ENCODE data around the gene CNGA2. TPM values are rescaled to one million over a fixed set of nuclear protein-coding genes. Genes with fewer than 3 reads are reported as not detected.
A peak's percentile ranks its signal among the peaks of the same experiment; 100 is the strongest.

CNGA2 gene
- total RNA-seq, 2 experiments from 2014 or later = not detected

DNA sequence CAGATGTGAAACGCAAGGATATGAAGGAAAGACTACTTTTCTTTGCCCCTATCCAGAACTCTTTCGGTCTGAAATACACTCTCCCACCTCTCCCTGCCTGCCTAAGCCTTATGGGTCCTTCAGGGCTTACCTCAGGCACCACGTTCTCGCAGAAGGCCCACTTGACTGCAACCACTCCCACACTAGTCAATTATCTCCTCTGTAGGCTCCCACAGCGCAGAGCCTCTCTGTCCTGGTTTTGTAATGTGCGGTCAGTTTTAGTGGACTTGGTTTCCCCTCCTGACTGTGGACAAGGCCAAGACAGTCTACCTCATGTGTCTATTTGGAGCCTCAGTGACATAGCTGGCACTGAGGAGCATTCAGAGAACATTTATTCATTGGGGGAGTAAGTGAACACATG lies 11.1 kb downstream of the CNGA2 start:
- Mint-ChIP-seq H3K4me1 (no peaks in the 10 kb centered on the region), H3K27me3 (no peaks in the 10 kb centered on the region), H3K9me3 (no peaks in the 10 kb centered on the region), H3K4me3 (no peak overlapping the region), H3K27ac (no peak overlapping the region), H3K36me3 (ENCODE audit: low read depth) (no peaks in the 10 kb centered on the region)
- CTCF ChIA-PET = no interaction called here
- POLR2A ChIA-PET = no interaction called here
- no peak for DNase-seq

DNA sequence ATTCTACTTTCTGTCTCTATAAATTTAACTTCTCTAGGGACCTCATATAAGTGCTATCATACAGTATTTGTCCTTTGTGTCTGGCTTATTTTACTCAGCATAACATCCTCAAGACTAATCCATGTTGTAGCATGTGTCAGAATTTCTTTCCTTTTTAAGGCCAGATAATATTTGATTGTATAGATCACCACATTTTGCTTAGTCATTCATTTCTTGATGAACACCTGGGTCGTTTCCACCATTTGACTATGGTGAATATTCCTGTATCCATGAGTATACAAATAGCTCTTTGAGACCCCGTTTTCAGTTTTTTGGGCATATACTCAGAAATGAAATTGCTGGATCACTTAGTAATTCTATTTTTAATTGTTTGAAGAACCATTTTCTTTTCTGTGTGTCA lies 12.0 kb downstream of the CNGA2 start:
- no peaks in the 10 kb centered on the region for H3K36me3 Mint-ChIP-seq (ENCODE audit: low read depth)
- no peak overlapping the region for H3K4me3 Mint-ChIP-seq
- no peaks in the 10 kb centered on the region for H3K27me3 Mint-ChIP-seq
- no peak overlapping the region for H3K27ac Mint-ChIP-seq
- H3K4me1 Mint-ChIP-seq = no peaks in the 10 kb centered on the region
- DNase-seq = no peak
- ChIA-PET CTCF (no interaction called here), POLR2A (no interaction called here)
- no peaks in the 10 kb centered on the region for H3K9me3 Mint-ChIP-seq

DNA sequence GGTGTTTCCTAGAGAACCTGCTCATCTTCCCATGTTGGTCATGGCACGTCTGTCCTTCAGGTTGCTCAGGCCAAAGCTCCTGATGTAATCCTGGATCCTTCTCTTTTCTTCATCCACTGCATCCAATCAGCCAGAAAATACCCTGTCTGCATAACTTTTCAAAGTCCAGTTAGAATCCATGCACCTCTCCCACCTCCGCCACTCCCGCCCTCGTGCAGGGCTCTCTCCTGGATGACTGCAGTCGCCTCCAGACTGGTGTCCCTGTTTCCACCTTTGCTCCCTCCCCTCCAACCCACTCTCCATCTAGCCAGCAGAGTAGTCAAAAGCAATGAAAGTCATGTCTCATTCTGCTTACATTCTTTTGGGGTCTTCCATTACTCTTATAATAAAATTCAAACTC lies 16.0 kb downstream of the CNGA2 start:
- Mint-ChIP-seq H3K4me3 (no peak overlapping the region), H3K27ac (no peak overlapping the region), H3K9me3 (no peaks in the 10 kb centered on the region), H3K4me1 (no peaks in the 10 kb centered on the region), H3K27me3 (no peaks in the 10 kb centered on the region), H3K36me3 (ENCODE audit: low read depth) (no peaks in the 10 kb centered on the region)
- CTCF ChIA-PET = interaction anchor here (0.7 kb wide), 1 partner anchor 695 kb away, joined by 3 read pairs; no protein-coding TSS in a partner anchor
- DNase-seq = no peak
- POLR2A ChIA-PET = no interaction called here

GRCh38 chrX:151752847-151753246 lies 18.3 kb downstream of the CNGA2 start:
- ChIA-PET POLR2A (no interaction called here), CTCF (interaction anchor here (1.1 to 1.6 kb wide), 2 partner anchors 17 to 880 kb away, joined by 3 to 5 read pairs; no protein-coding TSS in a partner anchor)
- DNase-seq = no peak
- no peak overlapping the region for H3K27ac Mint-ChIP-seq
- no peaks in the 10 kb centered on the region for H3K27me3 Mint-ChIP-seq
- H3K36me3 Mint-ChIP-seq (ENCODE audit: low read depth) = no peaks in the 10 kb centered on the region
- H3K9me3 Mint-ChIP-seq = no peaks in the 10 kb centered on the region
- no peak overlapping the region for H3K4me3 Mint-ChIP-seq
- no peaks in the 10 kb centered on the region for H3K4me1 Mint-ChIP-seq

DNA sequence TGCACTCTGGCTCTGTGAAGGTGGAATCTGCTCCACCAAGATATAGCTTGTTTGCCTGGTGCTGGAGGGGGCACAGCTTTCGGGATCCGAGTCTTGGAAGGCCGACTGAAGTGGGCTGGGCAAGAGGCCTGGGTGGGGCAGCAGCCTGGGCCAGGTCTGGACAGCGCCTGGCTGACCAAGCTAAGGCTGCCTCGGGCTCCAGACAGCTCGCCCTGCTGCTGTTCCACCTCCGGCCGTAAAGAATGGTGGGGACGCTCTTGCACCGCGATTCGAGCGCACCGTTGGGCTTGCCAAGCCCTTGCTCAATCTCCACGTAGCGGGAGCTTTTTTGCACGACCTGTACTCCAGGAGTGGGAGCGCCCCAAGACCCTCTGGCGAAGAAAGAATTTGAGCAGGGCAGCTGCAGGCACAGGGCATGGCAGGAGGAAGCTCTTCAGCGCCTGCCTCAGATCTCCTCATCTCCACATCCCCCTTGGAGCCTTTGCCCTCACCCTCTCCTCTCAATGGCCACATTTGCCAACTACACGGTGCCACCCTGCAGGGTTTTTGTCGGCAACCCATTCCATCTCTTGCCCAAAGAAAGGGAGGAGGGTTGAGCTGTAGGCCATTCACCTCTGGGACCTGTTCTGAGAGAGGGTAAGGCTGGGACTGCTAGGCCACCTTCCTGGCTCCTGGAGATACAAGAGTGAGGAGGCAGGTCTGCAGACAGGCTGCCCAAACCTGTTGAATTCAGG lies 18.9 kb downstream of the CNGA2 start:
- no peaks in the 10 kb centered on the region for H3K9me3 Mint-ChIP-seq
- H3K4me3 Mint-ChIP-seq = no peak overlapping the region
- H3K27me3 Mint-ChIP-seq = no peaks in the 10 kb centered on the region
- no peaks in the 10 kb centered on the region for H3K36me3 Mint-ChIP-seq (ENCODE audit: low read depth)
- ChIA-PET POLR2A (no interaction called here), CTCF (interaction anchor here (1.1 to 1.6 kb wide), 2 partner anchors 18 to 879 kb away, joined by 3 to 5 read pairs; no protein-coding TSS in a partner anchor)
- peak; percentile 16 for DNase-seq
- H3K4me1 Mint-ChIP-seq = no peaks in the 10 kb centered on the region
- H3K27ac Mint-ChIP-seq = no peak overlapping the region

DNA sequence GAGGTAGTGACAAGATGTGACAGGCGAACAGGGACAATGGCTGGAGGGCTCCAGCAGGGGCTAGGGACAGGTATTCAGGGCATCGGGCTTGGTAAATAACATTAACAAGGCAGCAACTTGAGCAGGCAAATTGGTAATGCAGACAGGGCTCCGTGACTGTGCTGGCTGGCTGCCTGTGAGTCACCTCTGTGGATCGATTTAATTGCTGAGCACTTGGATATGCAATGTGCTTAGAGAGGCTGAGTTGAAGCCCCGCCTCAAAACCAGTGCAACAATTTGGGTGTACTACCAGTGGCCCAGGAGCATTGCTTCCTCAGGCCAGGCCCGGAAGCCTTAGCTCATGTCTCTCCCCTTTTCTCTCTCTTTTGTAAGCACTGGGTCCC lies 19.5 kb downstream of the CNGA2 start:
- no peaks in the 10 kb centered on the region for H3K9me3 Mint-ChIP-seq
- H3K4me3 Mint-ChIP-seq = no peak overlapping the region
- H3K27ac Mint-ChIP-seq = no peak overlapping the region
- ChIA-PET CTCF (interaction anchor here (1.1 to 1.6 kb wide), 2 partner anchors 18 to 879 kb away, joined by 3 to 5 read pairs; no protein-coding TSS in a partner anchor), POLR2A (no interaction called here)
- no peak for DNase-seq
- no peaks in the 10 kb centered on the region for H3K27me3 Mint-ChIP-seq
- no peaks in the 10 kb centered on the region for H3K4me1 Mint-ChIP-seq
- no peaks in the 10 kb centered on the region for H3K36me3 Mint-ChIP-seq (ENCODE audit: low read depth)

DNA sequence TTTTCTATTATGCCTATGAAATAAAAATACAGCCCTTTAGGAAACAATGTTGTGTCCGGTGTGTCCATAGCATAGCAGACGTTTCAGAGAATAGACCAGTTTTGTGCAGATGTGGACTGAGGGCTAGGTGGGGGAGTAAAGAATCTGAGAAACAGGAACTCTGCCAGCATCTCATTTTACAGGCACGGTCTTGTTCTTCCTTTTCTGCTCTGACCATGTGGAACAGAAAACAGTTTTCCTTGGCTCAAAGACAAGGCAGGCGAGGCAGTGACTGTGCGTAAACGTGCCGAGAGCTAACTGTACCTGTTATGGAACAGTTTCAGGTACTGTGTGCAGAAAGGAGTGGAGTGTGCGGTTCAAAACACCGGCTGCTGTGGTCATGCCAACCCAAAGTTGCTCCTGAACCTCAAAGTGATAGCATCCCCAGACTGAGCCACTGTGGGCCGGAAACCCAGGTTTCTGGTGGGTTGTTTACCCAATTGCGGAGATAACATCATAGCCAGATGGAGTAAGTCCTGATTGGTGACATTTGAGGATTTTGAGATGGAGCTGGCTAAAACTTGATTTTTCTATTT lies 20.2 kb downstream of the CNGA2 start:
- H3K9me3 Mint-ChIP-seq = no peaks in the 10 kb centered on the region
- H3K27me3 Mint-ChIP-seq = no peaks in the 10 kb centered on the region
- H3K36me3 Mint-ChIP-seq (ENCODE audit: low read depth) = no peaks in the 10 kb centered on the region
- no peak overlapping the region for H3K27ac Mint-ChIP-seq
- ChIA-PET POLR2A (no interaction called here), CTCF (no interaction called here)
- no peak for DNase-seq
- H3K4me3 Mint-ChIP-seq = no peak overlapping the region
- H3K4me1 Mint-ChIP-seq = no peaks in the 10 kb centered on the region

DNA sequence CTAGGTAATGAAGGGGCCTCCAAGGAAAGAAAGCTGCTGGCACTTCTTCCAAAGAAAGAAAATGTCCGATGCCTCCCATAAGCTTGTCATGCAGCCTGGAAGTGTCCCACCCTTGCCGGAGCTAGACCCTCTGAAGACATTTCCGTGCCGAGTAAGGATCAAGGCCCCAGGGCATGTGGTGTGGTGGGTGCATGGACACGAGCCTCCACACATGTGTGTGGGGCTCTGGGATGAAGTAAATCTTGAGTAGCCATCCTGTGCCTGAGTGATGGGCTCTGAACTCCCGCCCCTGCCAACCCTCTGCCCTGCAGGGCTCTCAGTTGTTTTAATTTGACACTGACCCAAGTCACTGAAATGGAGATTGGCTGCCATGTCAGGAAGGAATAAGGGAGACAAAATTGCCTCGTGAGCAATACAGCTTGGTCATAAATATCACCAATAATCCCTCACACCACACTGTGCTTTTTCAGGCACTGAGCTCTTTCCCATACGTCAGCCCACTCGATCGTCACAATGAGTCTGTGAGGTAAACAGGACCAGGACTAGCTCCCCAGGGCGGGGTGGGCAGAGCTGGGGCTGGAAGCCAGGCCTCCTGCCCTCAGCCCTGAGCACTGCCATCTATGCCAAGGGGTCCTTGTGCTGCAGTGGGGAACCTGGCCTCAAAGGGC lies 24.6 kb downstream of the CNGA2 start:
- Mint-ChIP-seq H3K4me3 (no peak overlapping the region), H3K36me3 (ENCODE audit: low read depth) (no peaks in the 10 kb centered on the region), H3K9me3 (no peaks in the 10 kb centered on the region), H3K4me1 (no peaks in the 10 kb centered on the region), H3K27ac (no peak overlapping the region), H3K27me3 (no peaks in the 10 kb centered on the region)
- ChIA-PET POLR2A (no interaction called here), CTCF (no interaction called here)
- no peak for DNase-seq

GRCh38 chrX:151762802-151763201 lies 28.3 kb downstream of the CNGA2 start:
- H3K4me3 Mint-ChIP-seq = no peak overlapping the region
- H3K4me1 Mint-ChIP-seq = no peaks in the 10 kb centered on the region
- no peaks in the 10 kb centered on the region for H3K36me3 Mint-ChIP-seq (ENCODE audit: low read depth)
- no peaks in the 10 kb centered on the region for H3K27me3 Mint-ChIP-seq
- no peak for DNase-seq
- ChIA-PET POLR2A (no interaction called here), CTCF (no interaction called here)
- no peak overlapping the region for H3K27ac Mint-ChIP-seq
- no peaks in the 10 kb centered on the region for H3K9me3 Mint-ChIP-seq

GRCh38 chrX:151763711-151764110 lies 29.2 kb downstream of the CNGA2 start:
- ChIA-PET POLR2A (no interaction called here), CTCF (no interaction called here)
- Mint-ChIP-seq H3K9me3 (no peaks in the 10 kb centered on the region), H3K27me3 (no peaks in the 10 kb centered on the region), H3K36me3 (ENCODE audit: low read depth) (no peaks in the 10 kb centered on the region), H3K4me1 (no peaks in the 10 kb centered on the region), H3K4me3 (no peak overlapping the region), H3K27ac (no peak overlapping the region)
- DNase-seq = no peak

DNA sequence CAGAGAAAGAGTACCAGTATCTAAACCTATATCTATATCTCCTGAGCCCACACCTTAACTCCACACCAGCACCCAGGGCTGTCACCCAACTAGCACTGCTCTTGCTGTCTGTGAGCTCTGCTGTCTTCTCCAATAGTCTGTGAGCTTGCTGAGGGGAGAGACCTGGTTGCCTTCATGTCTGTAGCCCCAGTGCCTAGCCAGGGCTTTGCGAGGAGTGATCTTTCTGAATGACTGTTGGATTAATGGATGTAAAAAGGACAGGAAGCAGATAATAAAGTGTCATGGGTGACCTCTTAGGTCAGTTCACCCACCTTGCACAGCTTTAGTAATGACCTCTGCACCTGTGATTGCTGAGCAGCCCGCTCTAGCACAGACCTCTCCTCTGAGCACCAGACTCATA lies 30.5 kb downstream of the CNGA2 start:
- H3K27ac Mint-ChIP-seq = no peak overlapping the region
- H3K9me3 Mint-ChIP-seq = no peaks in the 10 kb centered on the region
- H3K4me3 Mint-ChIP-seq = no peak overlapping the region
- no peaks in the 10 kb centered on the region for H3K4me1 Mint-ChIP-seq
- ChIA-PET CTCF (no interaction called here), POLR2A (no interaction called here)
- H3K27me3 Mint-ChIP-seq = no peaks in the 10 kb centered on the region
- no peaks in the 10 kb centered on the region for H3K36me3 Mint-ChIP-seq (ENCODE audit: low read depth)
- no peak for DNase-seq

DNA sequence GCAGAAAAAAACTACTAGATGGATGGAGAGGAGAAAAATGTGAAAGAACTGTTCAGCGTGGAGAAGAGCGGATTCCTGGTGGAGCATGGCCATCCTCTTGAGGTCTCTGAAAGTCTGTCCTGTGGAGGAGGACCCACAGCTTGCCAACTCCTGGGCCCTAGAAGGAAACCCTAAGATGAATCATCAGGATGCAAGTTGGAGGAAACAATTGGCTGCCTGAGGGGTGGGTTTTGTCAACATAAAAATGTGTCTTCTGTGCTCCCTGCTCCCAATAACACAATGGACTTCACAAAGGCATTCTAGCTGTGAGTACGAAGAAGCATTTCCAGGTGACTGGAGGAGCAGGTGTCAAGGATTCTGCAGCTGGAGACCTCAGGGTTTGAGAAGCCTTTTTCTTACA lies 37.2 kb downstream of the CNGA2 start:
- Mint-ChIP-seq H3K27me3 (no peaks in the 10 kb centered on the region), H3K4me1 (no peaks in the 10 kb centered on the region), H3K27ac (no peak overlapping the region), H3K9me3 (no peaks in the 10 kb centered on the region), H3K36me3 (ENCODE audit: low read depth) (no peaks in the 10 kb centered on the region), H3K4me3 (no peak overlapping the region)
- DNase-seq = no peak
- POLR2A ChIA-PET = no interaction called here
- CTCF ChIA-PET = no interaction called here

GRCh38 chrX:151773434-151773833 lies 38.9 kb downstream of the CNGA2 start:
- DNase-seq = no peak
- Mint-ChIP-seq H3K27me3 (no peaks in the 10 kb centered on the region), H3K36me3 (ENCODE audit: low read depth) (no peaks in the 10 kb centered on the region), H3K4me1 (no peaks in the 10 kb centered on the region), H3K4me3 (no peak overlapping the region), H3K27ac (no peak overlapping the region), H3K9me3 (no peaks in the 10 kb centered on the region)
- ChIA-PET CTCF (no interaction called here), POLR2A (no interaction called here)

DNA sequence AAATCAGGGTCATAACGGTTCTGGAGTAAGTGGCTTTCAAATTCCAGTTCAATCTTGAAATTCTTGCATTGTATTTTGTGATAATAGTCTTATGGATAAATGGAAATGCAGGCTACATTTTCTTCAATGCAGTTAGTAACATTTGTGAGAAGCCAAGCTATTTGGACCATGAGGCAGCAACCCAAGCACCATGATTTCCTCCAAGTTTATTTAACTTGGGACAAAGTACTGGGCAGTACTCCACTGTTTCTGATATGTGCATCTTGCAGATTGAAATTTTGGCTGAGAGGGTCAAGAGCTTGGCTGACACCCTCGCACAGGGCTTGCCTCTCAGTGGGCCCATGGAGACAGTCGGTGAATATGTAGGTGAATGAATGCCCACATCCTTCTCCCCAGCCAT lies 39.9 kb downstream of the CNGA2 start:
- no peak overlapping the region for H3K4me3 Mint-ChIP-seq
- H3K27ac Mint-ChIP-seq = no peak overlapping the region
- DNase-seq = no peak
- ChIA-PET CTCF (no interaction called here), POLR2A (no interaction called here)
- no peaks in the 10 kb centered on the region for H3K36me3 Mint-ChIP-seq (ENCODE audit: low read depth)
- H3K9me3 Mint-ChIP-seq = no peaks in the 10 kb centered on the region
- no peaks in the 10 kb centered on the region for H3K27me3 Mint-ChIP-seq
- H3K4me1 Mint-ChIP-seq = no peaks in the 10 kb centered on the region
